Stimulated activated CD4-positive, alpha-beta T cell treated with anti-CD3 and anti-CD28 coated beads, Interleukin-1b, Interleukin-23, amount 100 ng/mL, for 24 hours (primary cell): ENCODE results near the gene UPB1.

Source experiments
- DNase-seq, 4 experiments: peaks; one replicate each; pipeline ENCODE4 v3.0.0-alpha.2; 2020; ENCODE audit warnings: low read depth in 4 of 4, low spot score in 1 of 4

Gene UPB1

DNA sequence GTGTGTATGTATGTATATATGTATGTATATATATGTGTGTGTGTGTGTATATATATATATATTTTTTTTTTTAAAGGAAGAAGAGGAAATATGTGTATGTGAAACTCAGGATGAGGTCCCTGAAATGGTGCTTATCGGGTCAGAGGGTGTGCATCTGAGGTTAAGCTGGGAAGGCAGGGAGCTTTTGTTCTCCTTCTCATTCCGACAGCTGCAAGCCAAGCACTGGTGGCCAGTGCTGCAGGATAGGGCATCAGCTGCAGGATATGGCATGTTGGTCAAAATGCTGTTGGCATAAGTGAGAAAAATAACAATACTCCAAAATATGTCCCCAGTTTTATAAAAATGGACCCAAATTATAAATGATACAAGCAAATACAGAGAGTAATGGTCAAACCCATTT, 68.1 kb downstream of the UPB1 start:
- no peak for DNase-seq

DNA sequence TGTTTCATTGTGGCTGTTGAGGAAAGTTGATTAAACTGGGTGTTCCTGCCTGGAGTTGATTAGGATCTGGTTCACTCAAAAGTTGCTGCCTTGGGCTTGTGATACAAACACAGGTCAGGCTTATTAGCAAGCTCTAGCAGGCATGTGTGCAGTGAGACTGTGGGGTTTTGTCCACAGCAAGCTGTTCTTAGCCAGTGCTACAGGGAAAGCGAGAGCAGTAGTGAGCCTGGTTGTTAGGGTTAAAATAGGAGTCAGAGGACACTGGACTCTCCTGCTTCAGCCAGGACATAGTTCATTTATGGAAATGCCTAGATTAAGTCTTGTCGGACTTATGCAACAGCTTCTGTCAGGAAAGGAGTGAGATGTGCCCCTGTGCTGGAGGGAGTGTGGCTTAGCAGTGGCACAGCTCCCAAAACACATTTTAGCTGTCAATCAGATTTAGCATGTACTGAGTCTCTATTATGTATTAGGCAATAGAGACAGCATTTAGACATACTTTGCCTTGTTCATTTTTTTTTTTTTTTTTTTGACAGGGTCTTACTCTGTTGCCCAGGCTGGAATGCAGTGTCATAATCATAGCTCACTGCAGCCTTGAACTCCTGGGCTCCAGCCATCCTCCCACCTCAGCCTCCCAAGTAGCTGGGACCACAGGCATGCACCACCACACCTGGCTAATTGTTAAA, 69.4 kb downstream of the UPB1 start:
- no peak for DNase-seq

DNA sequence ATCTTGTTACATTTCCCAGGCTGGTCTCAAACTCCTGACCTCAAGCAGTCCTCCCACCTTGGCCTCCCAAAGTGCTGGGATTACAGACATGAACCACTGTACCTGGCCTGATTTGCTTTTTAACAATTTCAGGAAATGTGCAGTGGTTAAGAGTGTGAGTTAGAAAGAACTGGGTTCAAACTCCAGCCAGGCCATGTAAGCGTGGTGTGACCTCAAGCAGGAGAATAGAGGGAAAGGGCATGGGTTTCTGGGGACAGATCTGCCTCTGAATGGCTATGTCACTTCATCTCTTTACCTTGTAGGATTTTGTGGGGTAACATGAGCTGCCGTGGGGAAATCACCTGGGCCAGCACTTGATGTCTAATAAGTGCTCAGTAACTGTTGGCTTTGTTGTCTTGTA, 69.9 kb downstream of the UPB1 start:
- DNase-seq = no peak

DNA sequence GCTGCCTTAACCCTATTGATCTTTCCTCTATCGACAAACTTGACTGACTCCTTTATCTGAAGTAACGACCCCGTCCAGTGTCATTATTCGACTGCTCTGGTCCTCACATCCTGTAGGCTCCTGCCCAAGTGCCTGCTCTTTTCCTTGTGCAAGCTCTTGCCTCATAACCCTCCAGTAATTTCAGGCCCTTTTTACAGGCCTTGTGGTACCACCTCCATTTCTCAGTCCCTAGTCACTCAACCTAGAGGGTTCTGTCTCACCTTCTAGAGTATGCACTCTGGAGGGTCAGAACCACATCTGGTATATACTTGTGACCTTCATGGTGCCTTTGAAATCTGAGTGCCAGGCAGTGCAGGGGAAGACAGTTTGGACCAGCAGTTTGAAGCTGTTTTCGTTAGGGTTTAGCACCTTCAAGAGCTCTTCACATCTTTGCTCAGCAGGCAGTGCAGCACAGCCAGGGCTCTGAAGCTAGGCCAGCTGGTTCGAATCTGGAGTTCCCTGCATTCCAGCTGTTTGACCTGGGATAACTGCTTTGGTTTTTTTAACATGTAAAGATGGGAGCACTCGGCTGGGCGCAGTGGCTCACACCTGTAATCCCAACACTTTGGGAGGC, 71.9 kb downstream of the UPB1 start:
- no peak for DNase-seq

DNA sequence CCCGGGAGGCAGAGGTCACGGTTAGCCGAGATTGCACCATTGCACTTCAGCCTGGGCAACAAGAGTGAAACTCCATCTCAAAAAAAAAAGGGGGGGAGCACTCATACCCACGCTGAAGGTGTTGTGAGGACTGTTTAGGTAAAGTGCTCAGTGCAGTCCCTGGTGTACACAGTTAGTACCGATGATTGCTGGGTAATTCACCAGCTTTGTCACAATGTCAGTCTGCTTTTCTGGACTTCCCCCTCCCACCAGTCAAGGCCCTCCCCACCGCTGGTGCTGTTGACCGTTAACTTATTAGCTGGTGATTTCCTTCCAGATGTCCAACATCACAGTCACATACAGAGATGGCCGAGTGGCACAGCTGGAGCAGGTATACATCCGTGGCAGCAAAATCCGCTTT, 72.5 kb downstream of the UPB1 start:
- DNase-seq = no peak

DNA sequence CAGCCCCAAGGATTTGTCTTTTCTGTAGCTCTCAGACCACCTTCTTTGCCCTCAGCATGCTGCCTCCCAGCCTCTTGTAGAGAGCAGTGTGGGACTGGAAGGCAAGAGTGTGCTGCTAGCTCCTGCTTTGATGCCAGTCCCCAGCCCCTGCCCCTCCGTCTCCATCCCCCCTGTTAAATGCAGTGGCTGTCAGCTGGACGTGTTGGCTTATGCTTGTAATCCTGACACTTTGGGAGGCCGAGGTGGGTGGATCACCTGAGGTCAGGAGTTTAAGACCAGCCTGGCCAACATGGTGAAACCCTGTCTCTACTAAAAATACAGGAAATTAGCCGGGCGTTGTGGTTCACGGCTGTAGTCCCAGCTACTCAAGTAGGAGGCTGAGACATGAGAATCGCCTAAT, 76.1 kb downstream of the UPB1 start:
- DNase-seq = no peak

DNA sequence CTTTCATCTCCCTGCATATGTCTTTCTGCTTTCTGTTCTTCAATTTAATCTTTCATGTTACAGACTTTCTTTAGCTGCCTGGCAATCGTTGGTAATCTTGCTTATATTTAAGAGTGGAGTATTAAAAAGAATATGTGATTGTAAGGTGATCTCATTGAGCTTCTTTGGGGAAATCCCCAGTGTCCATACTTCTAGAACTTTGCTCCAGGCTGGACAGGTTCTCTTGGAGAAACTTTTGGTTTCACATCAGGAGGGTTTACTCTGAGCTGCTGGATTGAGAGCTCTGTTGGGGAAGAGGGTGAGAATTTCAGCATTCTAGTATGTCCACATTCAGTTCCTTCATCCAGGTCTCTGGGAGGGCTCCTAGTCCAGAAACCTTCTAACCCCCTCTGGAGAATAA, 81.6 kb downstream of the UPB1 start:
- no peak for DNase-seq
